Neural cell (in vitro differentiated cells): ENCODE results near the gene CELF5. TPM values are rescaled to one million over a fixed set of nuclear protein-coding genes. Genes with fewer than 3 reads are reported as not detected.

ENCODE experiments used
- H2AFZ ChIP-seq: fragments of 200-600, 300-800 bp; sonication (generic), shearing (Covaris generic); 2 replicates; pipeline ENCODE4 v1.6.0; 2014; ENCODE audit warnings: low read depth, mild to moderate bottlenecking, antibody characterized with exemption, low read length, moderate library complexity
- H3F3A ChIP-seq: fragments of 200-600 bp; shearing (Covaris generic); 2 replicates; pipeline ENCODE4 v1.6.1; 2016; ENCODE audit warnings: mild to moderate bottlenecking, moderate library complexity, mixed read lengths, antibody characterized with exemption, low read length; ENCODE audit not compliant: insufficient read depth, poor library complexity, severe bottlenecking
- H3K27ac ChIP-seq: fragments of 200-600, 300-800 bp; sonication (generic), shearing (Covaris generic); 2 replicates; pipeline ENCODE4 v1.5.1; 2014; ENCODE audit warnings: mild to moderate bottlenecking, low read length, moderate library complexity
- H3K27me3 ChIP-seq: fragments of 300-800, 200-600 bp; sonication (generic), shearing (Covaris generic); 2 replicates; pipeline ENCODE4 v1.6.0; 2014; ENCODE audit warnings: mild to moderate bottlenecking, low read depth, low read length, moderate library complexity; ENCODE audit not compliant: insufficient read depth
- H3K36me3 ChIP-seq: fragments of 300-800, 200-600 bp; sonication (generic), shearing (Covaris generic); 2 replicates; pipeline ENCODE4 v1.5.1; 2014; ENCODE audit warnings: mild to moderate bottlenecking, antibody characterized with exemption, low read length, moderate library complexity; ENCODE audit not compliant: insufficient read depth
- H3K4me2 ChIP-seq: fragments of 300-800, 200-600 bp; sonication (generic), shearing (Covaris generic); 2 replicates; pipeline ENCODE4 v1.6.0; 2014; ENCODE audit warnings: mild to moderate bottlenecking, low read length
- H3K4me3 ChIP-seq: fragments of 300-800, 200-600 bp; sonication (generic), shearing (Covaris generic); 2 replicates; pipeline ENCODE4 v1.5.1; 2014; ENCODE audit warnings: mild to moderate bottlenecking, low read length, moderate library complexity
- H3K79me2 ChIP-seq: fragments of 200-600 bp; shearing (Covaris generic); replicated peaks from 2 replicates; pipeline ENCODE4 v1.6.0; 2014; ENCODE audit warnings: mild to moderate bottlenecking, low read length, moderate library complexity; ENCODE audit not compliant: insufficient read depth
- H3K9ac ChIP-seq: fragments of 300-800, 200-600 bp; sonication (generic), shearing (Covaris generic); 2 replicates; pipeline ENCODE4 v1.6.1; 2016; ENCODE audit warnings: mild to moderate bottlenecking, low read length, mixed read lengths
- H3K9me2 ChIP-seq: fragments of 200-600 bp; shearing (Covaris generic); 2 replicates; pipeline ENCODE4 v1.6.1; 2016; ENCODE audit warnings: mild to moderate bottlenecking, low read length, mixed read lengths; ENCODE audit not compliant: insufficient read depth
- H3K9me3 ChIP-seq: fragments of 200-600, 300-800 bp; sonication (generic), shearing (Covaris generic); 2 replicates; pipeline ENCODE4 v1.6.1; 2016; ENCODE audit warnings: mild to moderate bottlenecking, mixed run types, low read length, moderate library complexity, mixed read lengths
- H4K20me1 ChIP-seq: fragments of 200-600 bp; shearing (Covaris generic); 2 replicates; pipeline ENCODE4 v1.6.1; 2016; ENCODE audit warnings: mild to moderate bottlenecking, mixed run types; ENCODE audit not compliant: insufficient read depth
- CTCF ChIP-seq: fragments of 450-650 bp; IDR thresholded peaks from 2 replicates; pipeline ENCODE4 v1.5.1; 2014; ENCODE audit warnings: antibody characterized with exemption, mild to moderate bottlenecking, moderate library complexity; ENCODE audit not compliant: poor library complexity, severe bottlenecking
- EP300 ChIP-seq: fragments of 450-650 bp; conservative IDR thresholded peaks from 2 replicates; pipeline ENCODE4 v1.6.1; 2014; ENCODE audit warnings: antibody characterized with exemption, mild to moderate bottlenecking, moderate library complexity; ENCODE audit not compliant: poor library complexity, severe bottlenecking
- EZH2 ChIP-seq: fragments of 200-600, 300-800 bp; shearing (Covaris generic), sonication (generic); IDR thresholded peaks from 2 replicates; pipeline ENCODE4 v1.6.1; 2014; ENCODE audit warnings: antibody characterized with exemption, low read length, borderline replicate concordance, mild to moderate bottlenecking; ENCODE audit not compliant: insufficient read depth, poor library complexity, severe bottlenecking
- MXI1 ChIP-seq: fragments of 450-650 bp; conservative IDR thresholded peaks from 2 replicates; pipeline ENCODE4 v1.6.1; 2014; ENCODE audit warnings: antibody characterized with exemption, mild to moderate bottlenecking; ENCODE audit not compliant: poor library complexity, severe bottlenecking
- POLR2AphosphoS5 ChIP-seq: IDR thresholded peaks from 2 replicates; pipeline ENCODE4 v1.6.1; 2012
- RAD21 ChIP-seq: fragments of 450-650 bp; conservative IDR thresholded peaks from 2 replicates; pipeline ENCODE4 v1.6.1; 2014; ENCODE audit warnings: antibody characterized with exemption, mild to moderate bottlenecking, moderate library complexity
- REST ChIP-seq: IDR thresholded peaks from 2 replicates; pipeline ENCODE4 v1.6.1; 2012; ENCODE audit warnings: borderline replicate concordance
- SMC3 ChIP-seq: fragments of 450-650 bp; conservative IDR thresholded peaks from 2 replicates; pipeline ENCODE4 v1.6.1; 2014; ENCODE audit warnings: antibody characterized with exemption, mild to moderate bottlenecking, moderate library complexity; ENCODE audit not compliant: poor library complexity
- TAF1 ChIP-seq: IDR thresholded peaks from 2 replicates; pipeline ENCODE4 v1.6.1; 2012; ENCODE audit warnings: low read depth
- polyA plus RNA-seq: library from polyadenylated mRNA; depleted of rRNA; stranded (reverse); fragments of >200 nt; gene quantifications from 2 replicates; pipeline ENCODE4 v1.2.3, GENCODE V29; 2014

CELF5 gene
- polyA plus RNA-seq, 1 donor from 2014 or later, result 130 TPM

GRCh38 chr19:3263866-3264265 is 39.4 kb downstream of the CELF5 start:
- Histone ChIP-seq H3K9ac (no peak overlapping the region), H3K4me2 (no peak overlapping the region), H3K36me3 (peaks cover 6% of the 10 kb centered on the region), H3K79me2 (peaks cover 47% of the 10 kb centered on the region), H4K20me1 (no peaks in the 10 kb centered on the region), H3K4me3 (no peak overlapping the region), H3K27ac (no peak overlapping the region), H3K27me3 (no peaks in the 10 kb centered on the region), H3K9me3 (no peaks in the 10 kb centered on the region), H3F3A (no peaks in the 10 kb centered on the region), H2AFZ (no peak overlapping the region), H3K9me2 (no peaks in the 10 kb centered on the region)
- no peak for TF ChIP-seq EZH2
- no peak for TF ChIP-seq MXI1
- no peak for TF ChIP-seq EP300
- TF ChIP-seq POLR2AphosphoS5, result no peak
- TF ChIP-seq TAF1, result no peak
- no peak for TF ChIP-seq CTCF
- TF ChIP-seq RAD21, result no peak
- TF ChIP-seq SMC3, result no peak
- TF ChIP-seq REST, result no peak

GRCh38 chr19:3265432-3265831 is 41.0 kb downstream of the CELF5 start:
- no peak overlapping the region for H3K27ac ChIP-seq
- H3K9me2 ChIP-seq, result no peaks in the 10 kb centered on the region
- H3K4me3 ChIP-seq, result no peak overlapping the region
- no peak for TF ChIP-seq CTCF
- no peak for TF ChIP-seq REST
- no peak for TF ChIP-seq TAF1
- no peak for TF ChIP-seq SMC3
- no peak for TF ChIP-seq EP300
- no peak for TF ChIP-seq POLR2AphosphoS5
- no peak for TF ChIP-seq MXI1
- TF ChIP-seq EZH2, result no peak
- TF ChIP-seq RAD21, result no peak
- H4K20me1 ChIP-seq, result no peaks in the 10 kb centered on the region
- no peaks in the 10 kb centered on the region for H3F3A ChIP-seq
- no peaks in the 10 kb centered on the region for H3K27me3 ChIP-seq
- H3K79me2 ChIP-seq, result peaks cover 50% of the 10 kb centered on the region
- no peak overlapping the region for H2AFZ ChIP-seq
- H3K9ac ChIP-seq, result no peak overlapping the region
- H3K9me3 ChIP-seq, result no peaks in the 10 kb centered on the region
- H3K4me2 ChIP-seq, result no peak overlapping the region
- peaks cover 6% of the 10 kb centered on the region for H3K36me3 ChIP-seq
